Hepatocyte (in vitro differentiated cells): ENCODE measurements around the gene ANAPC1. TPM values are rescaled to one million over a fixed set of nuclear protein-coding genes. Genes with fewer than 3 reads are reported as not detected.
"Not testable (repeated sequence)": the region's sequence is repeated elsewhere in the genome, so short reads cannot be mapped to it uniquely, and the experiment has no call there.

Experiments
- DNase-seq: peaks from one replicate; pipeline ENCODE4 v3.0.0-alpha.2; 2016; ENCODE audit warnings: low spot score
- H2AFZ ChIP-seq: fragments of 200-600 bp; sonication (generic); 2 replicates; pipeline ENCODE4 v1.6.0; 2016; ENCODE audit warnings: antibody characterized with exemption, mild to moderate bottlenecking
- H3K27ac ChIP-seq: fragments of 200-600 bp; sonication (generic); 2 replicates; pipeline ENCODE4 v1.5.1; 2016; ENCODE audit warnings: mild to moderate bottlenecking
- H3K27me3 ChIP-seq: fragments of 200-600 bp; sonication (generic); 2 replicates; pipeline ENCODE4 v1.6.1; 2016
- H3K36me3 ChIP-seq: fragments of 200-600 bp; sonication (generic); replicated peaks from 2 replicates; pipeline ENCODE4 v1.5.1; 2016; ENCODE audit warnings: low read depth; ENCODE audit not compliant: insufficient read depth
- H3K4me1 ChIP-seq: fragments of 200-600 bp; sonication (generic); 2 replicates; pipeline ENCODE4 v1.5.1; 2016; ENCODE audit warnings: mild to moderate bottlenecking, moderate library complexity; ENCODE audit not compliant: insufficient read depth
- H3K4me2 ChIP-seq: fragments of 200-600 bp; sonication (generic); 2 replicates; pipeline ENCODE4 v1.6.0; 2016
- H3K4me3 ChIP-seq: fragments of 200-600 bp; sonication (generic); 2 replicates; pipeline ENCODE4 v1.5.1; 2016; ENCODE audit warnings: mild to moderate bottlenecking
- H3K79me2 ChIP-seq: fragments of 200-600 bp; sonication (generic); 2 replicates; pipeline ENCODE4 v1.6.0; 2017; ENCODE audit warnings: mild to moderate bottlenecking
- H3K9me2 ChIP-seq: fragments of 200-600 bp; sonication (generic); replicated peaks from 2 replicates; pipeline ENCODE4 v1.6.0; 2017; ENCODE audit warnings: mild to moderate bottlenecking; ENCODE audit not compliant: insufficient read depth
- H3K9me3 ChIP-seq: fragments of 200-600 bp; sonication (generic); 2 replicates; pipeline ENCODE4 v1.5.1; 2016; ENCODE audit warnings: low read depth, mild to moderate bottlenecking
- H4K20me1 ChIP-seq: fragments of 200-600 bp; sonication (generic); 2 replicates; pipeline ENCODE4 v1.6.0; 2016; ENCODE audit warnings: mild to moderate bottlenecking; ENCODE audit not compliant: insufficient read depth, poor library complexity, severe bottlenecking
- CTCF ChIP-seq: fragments of 200-600 bp; sonication (generic); IDR thresholded peaks from 2 replicates; pipeline ENCODE4 v1.5.1; 2016; ENCODE audit warnings: antibody characterized with exemption, mild to moderate bottlenecking; ENCODE audit not compliant: poor library complexity
- WGBS: methylation state at CpG from one replicate; pipeline ENCODE4 v1.1.6; 2016; ENCODE audit warnings: low lambda C conversion rate; ENCODE audit errors: missing lambda C conversion rate; 5-methylcytosine and 5-hydroxymethylcytosine counted together
- polyA plus RNA-seq: library from polyadenylated mRNA; unstranded; fragments of >200 nt; fragmentation: Nextera tagmentation; extraction: Ambion mirVana; gene quantifications from 2 replicates; pipeline ENCODE4 v1.2.1, GENCODE V29; 2016
- total RNA-seq: library from RNA; depleted of rRNA; stranded (reverse); fragments of >200 nt; gene quantifications from 2 replicates; pipeline ENCODE4 v1.2.3, GENCODE V29; 2014

Gene ANAPC1
- total and polyA plus RNA-seq, 2 experiments from 2014 or later = 7.7 to 29.9 TPM

GRCh38 chr2:111735838-111736721 is 147.9 kb downstream of the ANAPC1 start:
- not testable (repeated sequence) for H3K79me2 ChIP-seq, H3K9me3 ChIP-seq, H3K4me2 ChIP-seq, H2AFZ ChIP-seq, H3K4me3 ChIP-seq, DNase-seq, H4K20me1 ChIP-seq, H3K4me1 ChIP-seq, H3K36me3 ChIP-seq, H3K27me3 ChIP-seq, H3K9me2 ChIP-seq, H3K27ac ChIP-seq
- peak; percentile 34 for TF ChIP-seq CTCF
- 49% methylated on average over 7 of the region's 9 CpGs for WGBS

- 76% methylated on average over 6 of the region's 6 CpGs for WGBS
- H3K27ac ChIP-seq = not testable (repeated sequence)
Observed at GRCh38 chr2:111735420-111735819, 148.6 kb downstream of the ANAPC1 start.

GRCh38 chr2:111729812-111730458 is 154.1 kb downstream of the ANAPC1 start:
- not testable (repeated sequence) for H3K4me1 ChIP-seq, H2AFZ ChIP-seq, H3K36me3 ChIP-seq, H3K9me2 ChIP-seq, H3K4me3 ChIP-seq, H3K27ac ChIP-seq, H3K27me3 ChIP-seq, H3K9me3 ChIP-seq, H3K79me2 ChIP-seq, DNase-seq, H4K20me1 ChIP-seq, H3K4me2 ChIP-seq
- WGBS = 91% methylated on average over 4 of the region's 9 CpGs

More at GRCh38 chr2:111735420-111735819, 148.6 kb downstream of the ANAPC1 start:
- H3K79me2 ChIP-seq, H3K4me2 ChIP-seq, H4K20me1 ChIP-seq, DNase-seq, H2AFZ ChIP-seq, H3K9me2 ChIP-seq, H3K9me3 ChIP-seq, H3K36me3 ChIP-seq, H3K4me3 ChIP-seq, H3K27me3 ChIP-seq, H3K4me1 ChIP-seq: not testable (repeated sequence)

GRCh38 chr2:111727611-111728110 is 156.3 kb downstream of the ANAPC1 start:
- H3K4me2 ChIP-seq, H2AFZ ChIP-seq, H3K9me3 ChIP-seq, DNase-seq, H3K27ac ChIP-seq, H3K9me2 ChIP-seq, H3K79me2 ChIP-seq, H4K20me1 ChIP-seq, H3K4me1 ChIP-seq, H3K36me3 ChIP-seq, H3K27me3 ChIP-seq, H3K4me3 ChIP-seq: not testable (repeated sequence)
- WGBS = 51% methylated on average over 9 of the region's 16 CpGs

GRCh38 chr2:111725742-111726141 is 158.3 kb downstream of the ANAPC1 start:
- not testable (repeated sequence) for H3K9me2 ChIP-seq, H3K4me1 ChIP-seq, H3K4me3 ChIP-seq, H3K27ac ChIP-seq, DNase-seq, H3K27me3 ChIP-seq, H3K36me3 ChIP-seq, H3K4me2 ChIP-seq, H2AFZ ChIP-seq, H4K20me1 ChIP-seq, H3K9me3 ChIP-seq, H3K79me2 ChIP-seq
- peak; percentile 33 for TF ChIP-seq CTCF
- 67% methylated on average over 6 of the region's 6 CpGs for WGBS

- H3K79me2 ChIP-seq, H3K4me3 ChIP-seq, H3K4me1 ChIP-seq, DNase-seq, H4K20me1 ChIP-seq, H2AFZ ChIP-seq, H3K9me3 ChIP-seq, H3K27me3 ChIP-seq, H3K27ac ChIP-seq, H3K36me3 ChIP-seq, H3K9me2 ChIP-seq, H3K4me2 ChIP-seq: not testable (repeated sequence)
- 93% methylated on average over 7 of the region's 9 CpGs for WGBS
Observed at GRCh38 chr2:111719610-111720009, 164.4 kb downstream of the ANAPC1 start.
